Dendritic cell treated with granulocyte-macrophage colony-stimulating factor and Interleukin-4, amounts not matched to agents 40 ng/mL and 50 ng/mL, for 4 days (primary cell): ENCODE results near the gene DDB1.

Experiments used
- H3K27ac Mint-ChIP-seq: one replicate; pipeline ENCODE4 v1.8.0; 2022; ENCODE audit warnings: mild to moderate bottlenecking, mixed read lengths
- H3K27me3 Mint-ChIP-seq: one replicate; pipeline ENCODE4 v1.8.0; 2022; ENCODE audit warnings: mild to moderate bottlenecking, mixed read lengths
- H3K36me3 Mint-ChIP-seq: one replicate; pipeline ENCODE4 v1.8.0; 2022; ENCODE audit warnings: low read depth, mixed read lengths
- H3K4me1 Mint-ChIP-seq: one replicate; pipeline ENCODE4 v1.8.0; 2022; ENCODE audit warnings: low read depth, mixed read lengths
- H3K4me3 Mint-ChIP-seq: one replicate; pipeline ENCODE4 v1.8.0; 2022; ENCODE audit warnings: mild to moderate bottlenecking, moderate library complexity, mixed read lengths
- H3K9me3 Mint-ChIP-seq: one replicate; pipeline ENCODE4 v1.8.0; 2022; ENCODE audit warnings: mixed read lengths
- intact Hi-C: fragments of 100-400 bp; cut with micrococcal nuclease; formaldehyde crosslinking; loops from one replicate; pipeline ENCODE4 v1.15.0; 2022

The DDB1 gene

DNA sequence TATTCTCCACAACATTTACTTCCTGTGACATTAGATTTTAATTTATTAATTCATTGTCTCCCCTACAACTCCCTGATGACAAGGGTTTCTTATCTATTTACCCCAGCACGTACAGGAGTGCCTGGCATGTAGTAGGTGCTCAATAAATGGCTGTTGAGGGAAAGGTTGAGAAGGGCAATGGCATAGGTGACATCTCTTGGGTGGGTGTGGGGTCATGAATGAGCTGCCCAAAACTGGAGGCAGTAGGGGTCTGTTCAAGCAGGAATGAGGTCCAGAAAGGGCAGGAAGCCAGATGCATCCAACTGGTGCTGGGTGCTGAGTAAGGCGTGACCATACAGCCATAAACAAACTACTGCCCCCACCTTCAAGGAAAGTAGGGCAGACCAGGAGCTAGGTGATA, 40.5 kb downstream of the DDB1 start:
- H3K4me1 Mint-ChIP-seq, result peaks cover 34% of the 10 kb centered on the region
- H3K4me3 Mint-ChIP-seq, result no peak overlapping the region
- H3K9me3 Mint-ChIP-seq, result no peaks in the 10 kb centered on the region
- H3K27ac Mint-ChIP-seq, result no peak overlapping the region
- peaks cover 7% of the 10 kb centered on the region for H3K36me3 Mint-ChIP-seq
- H3K27me3 Mint-ChIP-seq, result peaks cover 63% of the 10 kb centered on the region
- intact Hi-C loops, result no loop called here

DNA sequence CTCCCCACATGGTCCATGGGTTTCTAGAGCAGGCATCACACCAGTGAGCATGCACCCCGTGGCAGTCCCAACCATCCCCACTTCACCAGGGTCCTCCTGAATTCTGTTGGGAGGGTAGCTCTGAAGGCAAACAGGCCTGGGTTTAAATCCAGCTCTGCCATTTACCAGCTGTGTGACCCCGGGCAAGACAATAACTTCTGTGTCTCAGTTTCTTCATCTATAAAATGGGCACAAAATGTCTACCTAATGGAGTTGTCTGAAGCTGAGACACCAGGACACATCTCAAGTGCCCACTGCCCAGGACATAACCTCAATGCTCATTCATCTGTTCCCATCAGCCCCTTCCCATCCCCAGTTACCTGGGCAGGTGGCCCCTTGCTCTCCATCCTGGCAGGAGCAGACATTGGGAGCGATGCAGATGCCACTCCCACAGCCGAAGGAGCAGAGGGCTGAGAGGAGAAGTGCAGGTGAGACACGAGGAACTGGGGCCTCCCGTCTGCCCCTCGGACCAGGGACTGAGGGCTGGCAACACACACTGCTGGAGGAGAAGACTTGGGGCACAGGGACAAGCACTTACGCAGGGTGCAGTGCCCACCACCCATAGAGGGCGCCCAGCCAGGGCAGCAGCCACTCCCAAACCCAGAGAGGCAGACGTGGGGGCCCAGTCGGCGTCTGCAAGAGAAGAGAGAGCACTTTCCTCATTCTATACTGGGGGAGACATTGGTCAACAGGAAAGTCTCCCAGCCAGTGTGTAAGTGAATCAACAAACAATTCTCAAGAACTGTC, 41.8 kb downstream of the DDB1 start:
- peaks cover 53% of the 10 kb centered on the region for H3K27me3 Mint-ChIP-seq

DNA sequence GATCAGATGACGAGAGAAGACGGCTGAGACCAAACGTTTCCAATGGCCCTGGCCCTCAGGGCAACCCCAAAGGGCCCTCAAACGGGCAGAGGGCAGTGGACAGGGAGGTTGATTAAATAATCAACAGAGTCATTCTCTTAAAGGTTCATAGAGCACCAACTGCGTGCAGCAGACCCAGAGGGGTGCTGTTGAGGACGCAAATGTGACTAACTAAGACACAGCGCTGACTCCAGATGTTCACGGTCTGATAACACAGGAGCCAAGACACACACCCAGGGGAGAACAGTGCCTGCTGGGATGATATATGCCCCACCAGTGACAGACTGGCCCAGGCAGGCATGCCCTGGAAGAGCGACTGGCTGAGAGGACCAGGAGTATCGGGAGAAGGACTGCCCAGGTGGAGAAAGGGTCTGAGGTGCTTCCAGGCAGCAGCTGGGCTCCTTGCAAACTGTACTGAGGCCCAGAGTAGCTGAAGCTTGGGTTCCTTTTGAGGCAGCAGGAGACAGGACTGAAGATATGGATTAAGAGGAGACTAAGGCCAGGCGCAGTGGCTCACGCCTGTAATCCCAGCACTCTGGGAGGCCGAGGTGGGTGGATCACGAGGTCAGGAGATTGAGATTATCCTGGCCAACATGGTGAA, 45.4 kb downstream of the DDB1 start:
- peaks cover 25% of the 10 kb centered on the region for H3K27me3 Mint-ChIP-seq
- H3K36me3 Mint-ChIP-seq, result no peaks in the 10 kb centered on the region
- H3K4me1 Mint-ChIP-seq, result peaks cover 12% of the 10 kb centered on the region
- no peaks in the 10 kb centered on the region for H3K9me3 Mint-ChIP-seq
- H3K4me3 Mint-ChIP-seq, result no peak overlapping the region
- H3K27ac Mint-ChIP-seq, result no peak overlapping the region
- intact Hi-C loops, result no loop called here

More for the DNA sequence above, 41.8 kb downstream of the DDB1 start:
- Mint-ChIP-seq H3K36me3 (no peaks in the 10 kb centered on the region), H3K4me1 (peaks cover 29% of the 10 kb centered on the region), H3K27ac (no peak overlapping the region), H3K9me3 (no peaks in the 10 kb centered on the region), H3K4me3 (no peak overlapping the region)
- intact Hi-C loops, result no loop called here

DNA sequence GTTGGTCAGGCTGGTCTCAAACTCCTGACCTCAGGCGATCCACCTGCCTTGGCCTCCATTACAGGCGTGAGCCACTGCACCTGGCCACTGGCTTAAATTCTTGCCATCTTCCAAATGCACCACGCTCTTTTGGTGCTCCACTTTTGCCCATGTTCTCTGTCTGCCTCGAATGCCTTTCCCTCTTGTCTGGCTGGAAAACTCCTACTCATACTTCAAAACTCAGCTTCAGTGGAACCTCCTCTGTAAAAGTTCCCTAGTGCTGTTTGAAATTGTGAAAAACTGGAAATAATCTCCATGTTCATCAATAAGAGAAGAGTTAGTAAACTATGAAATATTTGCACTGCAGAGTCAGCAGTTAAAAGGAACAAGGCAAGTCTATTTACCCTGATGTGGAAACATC, 49.3 kb downstream of the DDB1 start:
- Mint-ChIP-seq H3K36me3 (no peaks in the 10 kb centered on the region), H3K9me3 (no peaks in the 10 kb centered on the region)

DNA sequence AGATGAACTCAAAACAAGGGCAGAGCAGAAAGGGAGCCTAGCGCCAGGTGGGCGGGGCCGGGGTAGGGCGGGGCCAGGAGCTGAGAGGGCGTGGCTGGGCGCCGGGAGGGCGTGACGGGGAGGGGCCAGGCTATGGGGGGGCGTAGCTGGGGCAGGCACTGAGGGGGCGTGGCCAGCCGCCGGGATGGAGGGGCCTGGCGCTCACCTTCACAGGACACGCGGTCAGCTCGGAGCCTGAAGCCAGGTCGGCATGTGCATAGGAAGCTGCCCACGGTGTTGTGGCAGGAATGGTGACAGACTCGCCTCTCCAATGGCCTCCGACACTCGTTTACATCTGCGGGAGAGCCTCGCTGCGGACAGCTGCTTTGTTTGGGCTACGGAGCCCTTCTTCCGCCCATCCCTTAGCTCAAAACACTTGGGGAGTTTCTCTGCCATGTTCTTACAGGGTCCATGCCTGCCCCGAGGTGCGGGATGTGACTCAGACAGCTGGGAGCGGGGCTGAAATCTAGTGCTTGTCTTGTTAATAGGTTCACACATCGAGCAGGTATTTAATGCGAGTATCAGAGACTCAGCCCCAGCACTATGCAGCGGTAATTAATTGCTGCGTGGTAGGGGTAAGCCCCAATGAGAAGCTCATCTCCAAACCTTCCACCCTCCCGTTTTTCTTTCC, 51.2 kb downstream of the DDB1 start:
- H3K27ac Mint-ChIP-seq, result no peak overlapping the region
- H3K36me3 Mint-ChIP-seq, result no peaks in the 10 kb centered on the region
- no peaks in the 10 kb centered on the region for H3K9me3 Mint-ChIP-seq
- peaks cover 16% of the 10 kb centered on the region for H3K27me3 Mint-ChIP-seq
- no peak overlapping the region for H3K4me3 Mint-ChIP-seq
- peaks cover 5% of the 10 kb centered on the region for H3K4me1 Mint-ChIP-seq
- intact Hi-C loops, result no loop called here

More for the DNA sequence above, 49.3 kb downstream of the DDB1 start:
- intact Hi-C loops, result no loop called here
- no peak overlapping the region for H3K4me3 Mint-ChIP-seq
- H3K27ac Mint-ChIP-seq, result no peak overlapping the region
- H3K27me3 Mint-ChIP-seq, result peaks cover 14% of the 10 kb centered on the region
- peaks cover 5% of the 10 kb centered on the region for H3K4me1 Mint-ChIP-seq

DNA sequence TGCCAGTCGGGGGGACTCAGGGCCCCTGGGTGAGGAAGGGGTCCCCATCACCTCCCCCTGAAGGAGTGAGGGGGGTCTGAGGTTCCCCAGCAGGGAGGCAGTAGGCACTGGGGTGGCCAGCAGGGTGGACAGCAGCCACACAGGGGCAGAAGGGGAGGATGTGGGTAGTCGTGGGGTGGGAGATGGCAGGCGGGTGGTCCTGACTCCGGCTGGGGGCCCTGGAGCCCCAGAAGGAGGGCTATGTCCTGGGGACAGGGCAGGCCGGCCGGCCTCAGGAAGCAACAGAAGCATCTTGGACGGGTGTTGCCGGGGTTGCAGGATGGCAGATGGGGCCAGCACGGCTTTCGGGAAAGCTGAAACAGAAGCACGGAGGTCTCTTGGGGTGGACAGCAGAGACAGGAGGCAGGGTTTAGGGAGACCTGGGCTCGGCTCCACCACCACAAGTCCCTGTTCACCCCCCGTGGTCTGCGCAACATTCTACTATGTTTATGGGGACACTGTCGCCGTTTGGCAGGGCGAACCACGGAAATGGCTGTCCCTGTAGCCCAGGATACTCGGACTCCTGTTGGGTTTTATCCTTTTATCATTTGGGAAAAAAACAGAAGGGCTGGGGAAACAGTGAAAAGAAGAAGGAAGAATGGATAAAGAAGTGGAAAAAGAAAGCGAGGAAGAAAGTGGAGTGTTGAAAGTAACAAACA, 51.9 kb downstream of the DDB1 start:
- H3K27ac Mint-ChIP-seq, result no peak overlapping the region
- H3K4me3 Mint-ChIP-seq, result no peak overlapping the region
- peaks cover 5% of the 10 kb centered on the region for H3K4me1 Mint-ChIP-seq
- H3K9me3 Mint-ChIP-seq, result no peaks in the 10 kb centered on the region
- H3K36me3 Mint-ChIP-seq, result no peaks in the 10 kb centered on the region
- intact Hi-C loops, result no loop called here
- H3K27me3 Mint-ChIP-seq, result peaks cover 18% of the 10 kb centered on the region

DNA sequence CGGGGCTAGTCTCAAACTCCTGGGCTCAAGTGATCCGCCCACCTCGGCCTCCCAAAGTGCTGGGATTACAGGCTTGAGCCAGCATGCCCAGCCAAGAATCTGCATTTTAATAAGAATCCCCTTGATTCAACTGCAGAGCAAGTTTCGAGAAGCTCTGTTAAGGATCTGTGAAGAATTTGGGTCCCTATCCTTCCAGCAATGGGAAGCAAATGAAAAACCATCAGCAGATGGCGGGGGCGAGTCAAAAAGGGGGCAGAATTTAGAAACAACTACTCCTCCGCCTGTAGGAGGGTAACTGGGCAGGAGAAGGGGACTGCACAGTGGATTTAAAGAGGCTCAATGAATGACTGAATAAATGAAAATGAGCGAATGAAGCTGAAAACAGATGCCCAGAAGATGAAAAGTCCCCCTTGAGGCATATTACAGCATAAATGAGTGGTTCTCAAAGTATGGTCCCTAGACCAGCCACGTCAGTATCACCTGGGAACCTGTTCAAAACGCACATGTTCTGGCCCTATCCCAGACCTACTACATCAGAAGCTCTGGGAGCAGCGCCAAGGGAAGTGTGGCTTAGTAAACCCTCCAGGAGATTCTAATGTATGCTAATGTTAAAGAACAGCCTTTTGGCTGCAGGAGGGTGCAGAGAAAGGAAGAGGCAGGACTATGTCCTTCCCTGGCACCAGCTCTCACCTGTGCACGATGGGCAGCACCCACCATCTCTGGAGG, 52.8 kb downstream of the DDB1 start:
- Mint-ChIP-seq H3K27me3 (peaks cover 17% of the 10 kb centered on the region), H3K4me3 (no peak overlapping the region), H3K9me3 (no peaks in the 10 kb centered on the region), H3K27ac (no peak overlapping the region), H3K4me1 (peaks cover 5% of the 10 kb centered on the region), H3K36me3 (no peaks in the 10 kb centered on the region)
- intact Hi-C loops, result no loop called here

DNA sequence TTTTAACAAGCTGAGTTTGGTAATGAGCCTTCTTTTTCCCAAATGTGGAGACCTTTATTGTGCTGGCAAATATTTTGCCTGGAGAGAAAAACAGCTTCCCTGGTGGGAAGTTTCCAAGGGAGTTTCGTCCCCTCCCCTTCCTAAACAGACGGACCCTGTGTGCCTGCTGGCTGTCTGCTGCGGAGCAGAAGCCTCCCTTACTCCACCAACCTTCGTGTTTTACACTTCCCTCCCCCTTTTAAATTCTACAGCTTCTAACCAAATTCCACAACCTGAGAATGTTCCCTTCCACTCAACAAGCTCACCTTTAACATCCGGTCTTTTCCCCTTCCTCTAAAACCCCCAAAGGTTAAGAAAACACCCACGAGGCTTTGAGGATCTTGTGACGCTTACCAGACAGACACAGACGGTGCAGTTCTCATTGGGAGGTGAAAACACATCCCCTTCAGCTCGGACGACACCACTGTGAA, 54.9 kb downstream of the DDB1 start:
- no peak overlapping the region for H3K4me3 Mint-ChIP-seq
- no peaks in the 10 kb centered on the region for H3K9me3 Mint-ChIP-seq
- H3K27ac Mint-ChIP-seq, result no peak overlapping the region
- no peaks in the 10 kb centered on the region for H3K36me3 Mint-ChIP-seq
- intact Hi-C loops, result no loop called here
- peaks cover 14% of the 10 kb centered on the region for H3K27me3 Mint-ChIP-seq
- H3K4me1 Mint-ChIP-seq, result peaks cover 5% of the 10 kb centered on the region

DNA sequence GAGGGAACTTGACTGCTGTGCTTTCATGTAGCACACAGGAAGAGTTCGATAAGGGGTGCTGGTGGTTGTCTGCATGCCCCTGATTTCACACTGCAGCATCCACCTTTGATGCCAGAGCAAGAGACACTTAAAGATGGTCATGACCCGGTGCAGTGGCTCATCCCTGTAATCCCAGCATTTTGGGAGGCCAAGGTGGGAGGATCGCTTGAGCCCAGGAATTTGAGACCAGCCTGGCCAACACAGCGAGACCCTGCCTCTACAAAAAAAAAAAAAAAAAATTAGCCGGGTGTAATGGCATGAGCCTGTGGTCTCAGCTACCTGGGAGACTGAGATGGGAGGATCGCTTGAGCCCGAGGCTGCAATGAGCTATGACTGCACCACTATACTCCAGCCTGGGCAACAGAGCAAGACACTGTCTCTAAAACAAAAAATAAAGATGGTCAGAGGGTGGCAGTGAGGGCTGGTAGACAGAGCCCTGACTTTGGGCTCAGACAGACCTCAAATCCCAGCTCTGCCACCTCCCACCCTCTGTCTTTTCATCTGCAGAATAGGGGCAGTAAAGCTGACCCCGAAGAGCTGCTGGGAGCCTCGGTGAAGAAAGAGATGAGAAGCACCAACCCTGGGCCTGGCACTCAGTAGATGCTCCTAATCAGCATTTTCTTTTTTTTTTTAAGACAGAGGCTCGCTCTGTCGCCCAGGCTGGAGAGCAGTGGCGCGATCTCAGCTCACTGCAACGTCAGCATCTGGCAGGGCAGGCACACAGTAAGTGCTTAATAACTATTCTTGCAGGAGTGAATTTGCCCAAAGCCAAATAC, 55.5 kb downstream of the DDB1 start:
- Mint-ChIP-seq H3K27ac (no peak overlapping the region), H3K36me3 (no peaks in the 10 kb centered on the region), H3K4me1 (peaks cover 5% of the 10 kb centered on the region), H3K4me3 (no peak overlapping the region), H3K27me3 (peaks cover 12% of the 10 kb centered on the region), H3K9me3 (no peaks in the 10 kb centered on the region)
- intact Hi-C loops, result no loop called here

DNA sequence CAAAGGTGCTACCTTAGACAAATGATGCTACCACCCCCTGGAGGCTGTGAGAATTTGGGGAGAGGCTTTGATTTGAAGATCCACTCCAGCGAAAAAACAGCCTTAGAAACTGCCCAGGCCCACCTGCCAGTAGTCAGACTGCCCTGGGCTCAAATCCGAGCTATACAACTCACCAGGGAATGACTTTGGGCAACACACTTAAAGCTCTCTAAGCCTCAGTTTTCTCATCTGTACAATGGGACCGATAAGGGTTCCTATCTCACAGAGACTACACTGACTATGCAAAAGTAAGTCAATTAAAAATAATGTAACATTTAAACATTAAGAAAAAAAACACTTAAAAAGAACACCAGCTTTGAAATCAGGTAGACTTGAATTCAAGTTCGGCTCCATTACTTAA, 57.7 kb downstream of the DDB1 start:
- Mint-ChIP-seq H3K4me1 (no peaks in the 10 kb centered on the region), H3K27me3 (peaks cover 6% of the 10 kb centered on the region), H3K27ac (no peak overlapping the region), H3K9me3 (no peaks in the 10 kb centered on the region), H3K36me3 (no peaks in the 10 kb centered on the region), H3K4me3 (no peak overlapping the region)
- intact Hi-C loops, result no loop called here

DNA sequence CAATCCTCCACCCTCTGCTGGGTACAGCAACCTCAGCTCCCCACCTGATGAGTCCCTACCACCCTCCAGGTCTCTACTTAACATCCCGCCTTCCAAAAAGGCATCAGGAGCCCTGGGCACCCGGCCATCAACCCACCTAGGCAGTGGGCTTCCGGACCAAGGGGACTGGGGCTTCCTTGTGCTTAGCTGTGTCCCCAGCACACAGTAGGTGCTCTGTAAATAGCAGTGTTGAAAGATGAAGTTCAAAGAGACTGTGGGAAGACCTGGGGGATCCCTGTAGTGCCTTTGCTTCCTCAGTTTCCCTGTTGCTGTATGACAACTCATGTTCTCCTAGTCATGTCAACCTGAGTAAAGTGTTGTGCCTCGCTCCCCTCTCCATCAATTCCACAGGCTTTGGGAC, 58.8 kb downstream of the DDB1 start:
- Mint-ChIP-seq H3K36me3 (no peaks in the 10 kb centered on the region), H3K9me3 (no peaks in the 10 kb centered on the region), H3K4me1 (no peaks in the 10 kb centered on the region), H3K27me3 (peaks cover 6% of the 10 kb centered on the region), H3K27ac (no peak overlapping the region), H3K4me3 (no peak overlapping the region)
- intact Hi-C loops, result no loop called here

DNA sequence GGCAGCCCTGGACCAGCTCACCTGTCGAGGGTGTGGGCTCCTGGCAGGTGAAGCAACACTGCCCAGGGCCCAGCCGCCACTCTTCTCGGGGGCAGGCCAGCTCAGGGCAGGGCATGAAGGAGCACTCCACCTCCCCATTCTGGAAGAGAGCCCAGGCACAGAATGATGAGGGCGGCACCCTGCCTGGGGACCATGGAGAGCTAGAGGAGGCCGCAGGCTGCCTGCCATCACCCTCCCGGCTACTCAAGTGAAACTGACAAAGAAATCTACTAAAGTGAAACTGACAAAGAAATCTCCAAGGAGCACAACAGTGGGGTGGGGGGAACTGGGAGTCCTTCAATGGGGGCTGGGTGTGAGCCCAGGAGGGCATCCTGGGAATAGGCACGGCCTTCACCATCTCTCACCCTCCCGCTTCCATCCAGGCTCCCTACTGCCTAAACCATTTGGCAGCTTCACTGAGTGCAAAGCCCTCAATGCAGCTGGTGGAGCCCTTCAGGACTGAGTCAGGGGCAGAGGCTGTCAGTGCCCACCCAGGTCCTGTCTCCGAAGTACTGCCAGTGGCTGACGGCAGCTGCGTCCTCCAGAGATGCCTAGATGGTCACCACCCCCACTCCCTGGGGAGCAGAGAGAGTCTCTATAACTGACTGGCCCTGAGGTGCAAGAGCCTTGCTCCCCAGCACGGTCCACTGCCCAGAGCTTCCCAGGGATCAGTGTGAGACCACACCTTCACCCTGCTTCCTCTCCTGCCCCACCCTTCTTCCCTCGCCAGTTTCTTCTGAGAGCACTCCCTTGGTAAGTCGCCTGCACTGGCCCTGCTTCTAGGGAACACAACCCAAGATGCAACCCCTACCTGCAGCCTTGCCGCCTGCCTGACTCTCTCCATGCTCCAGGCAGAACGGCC, 59.5 kb downstream of the DDB1 start:
- H3K27me3 Mint-ChIP-seq, result peaks cover 7% of the 10 kb centered on the region
- H3K4me3 Mint-ChIP-seq, result no peak overlapping the region
- no peaks in the 10 kb centered on the region for H3K4me1 Mint-ChIP-seq
- H3K36me3 Mint-ChIP-seq, result no peaks in the 10 kb centered on the region
- H3K9me3 Mint-ChIP-seq, result no peaks in the 10 kb centered on the region
- intact Hi-C loops, result no loop called here
- no peak overlapping the region for H3K27ac Mint-ChIP-seq
